Peyer's patch (tissue), 4 donors: ENCODE results near the gene ZNF724. TPM values are rescaled to one million over a fixed set of nuclear protein-coding genes. Genes with fewer than 3 reads are reported as not detected.

ENCODE experiments used
- DNase-seq, 3 donors: peaks; one replicate each; pipeline ENCODE4 v3.0.0-alpha.2; 2017 to 2019
- H3K27ac ChIP-seq, 4 donors: fragments of 200-600 bp; sonication (generic); one replicate each; pipeline ENCODE4 v1.5.1; 2016 to 2019
- H3K27me3 ChIP-seq, 2 donors: fragments of 200-600 bp; sonication (generic); one replicate each; pipeline ENCODE4 v1.5.1; 2019
- H3K36me3 ChIP-seq, 3 donors: fragments of 200-600 bp; sonication (generic); one replicate each; pipeline ENCODE4 v1.5.1; 2016 to 2019
- H3K4me1 ChIP-seq, 4 donors: fragments of 200-600 bp; sonication (generic); one replicate each; pipeline ENCODE4 v1.5.1; 2016 to 2019
- H3K4me3 ChIP-seq, 4 donors: fragments of 200-600 bp; sonication (generic); 1 replicate in 3 of 4; 2 replicates in 1 of 4; pipeline ENCODE4 v1.5.1; 2016 to 2019; ENCODE audit warnings: mild to moderate bottlenecking in 1 of 4
- H3K9me3 ChIP-seq, 4 donors: fragments of 200-600 bp; sonication (generic); one replicate each; pipeline ENCODE4 v1.5.1; 2016 to 2019; ENCODE audit warnings: mild to moderate bottlenecking in 1 of 4
- POLR2A ChIP-seq, 2 donors: fragments of 450-650 bp; IDR thresholded peaks; one replicate each; pipeline ENCODE4 v1.5.1; 2017; ENCODE audit warnings: antibody characterized with exemption in 2 of 2, mild to moderate bottlenecking in 2 of 2, moderate library complexity in 2 of 2
- total RNA-seq, 4 donors: library from RNA; depleted of rRNA; stranded (reverse); fragments of >200 nt; gene quantifications; one replicate each; pipeline ENCODE4 v1.1.0, GENCODE V29; 2016
- TF ChIP-seq, protein P1 (sequence below), 6 experiments: fragments of 450-650 bp in 4 of 6; fragments of 200-600 bp in 2 of 6; sonication (generic) in 1 of 6; IDR thresholded peaks; one replicate each; pipeline ENCODE4 v1.5.1; 2017 to 2019; ENCODE audit warnings: antibody characterized with exemption in 6 of 6, mild to moderate bottlenecking in 3 of 6, moderate library complexity in 1 of 6

Gene ZNF724
- total RNA-seq, 4 donors from 2014 or later: 0.85 to 19.8 (median 3.2) TPM

DNA sequence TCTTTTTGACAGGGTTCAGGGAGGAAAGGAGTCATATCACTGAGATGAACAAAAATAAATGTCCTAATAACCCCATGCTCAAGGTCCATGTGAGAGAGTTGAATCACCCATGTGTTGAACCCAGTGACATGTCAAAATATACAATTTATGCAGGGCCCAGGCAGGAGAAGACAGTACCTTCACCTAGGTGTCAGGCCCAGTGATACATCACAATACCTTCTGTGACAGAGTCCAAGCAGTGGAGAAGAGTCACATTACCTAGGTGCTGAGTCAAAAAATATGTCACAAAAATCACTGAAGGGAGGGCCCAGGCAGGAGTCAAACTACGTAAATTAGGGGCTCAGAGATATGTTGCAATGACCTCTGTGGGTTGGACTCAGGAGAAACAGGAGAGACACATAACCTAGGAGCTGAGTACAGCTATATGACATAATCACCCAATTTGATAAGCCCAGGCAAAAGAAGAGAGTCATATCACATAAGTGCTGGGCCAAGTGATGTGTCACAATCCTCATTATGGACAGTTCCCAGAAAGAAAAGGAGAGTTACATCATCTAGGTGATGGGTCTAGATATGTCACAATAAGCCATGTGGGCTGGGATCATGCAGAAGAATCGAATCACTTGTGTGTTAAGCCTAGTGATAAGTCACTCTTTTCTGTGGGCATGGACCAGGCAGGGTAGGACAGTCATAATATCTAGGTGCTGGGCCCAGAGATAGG, 13.8 kb upstream of the ZNF724 start:
- no peak for DNase-seq
- Histone ChIP-seq H3K4me1 (no peaks in the 10 kb centered on the region), H3K36me3 (peaks cover 0 to 46% (median 0%) of the 10 kb centered on the region in 3 donors), H3K9me3 (no peaks in the 10 kb centered on the region), H3K4me3 (no peak overlapping the region), H3K27me3 (no peaks in the 10 kb centered on the region), H3K27ac (no peak overlapping the region)
- TF ChIP-seq, protein P1, sequence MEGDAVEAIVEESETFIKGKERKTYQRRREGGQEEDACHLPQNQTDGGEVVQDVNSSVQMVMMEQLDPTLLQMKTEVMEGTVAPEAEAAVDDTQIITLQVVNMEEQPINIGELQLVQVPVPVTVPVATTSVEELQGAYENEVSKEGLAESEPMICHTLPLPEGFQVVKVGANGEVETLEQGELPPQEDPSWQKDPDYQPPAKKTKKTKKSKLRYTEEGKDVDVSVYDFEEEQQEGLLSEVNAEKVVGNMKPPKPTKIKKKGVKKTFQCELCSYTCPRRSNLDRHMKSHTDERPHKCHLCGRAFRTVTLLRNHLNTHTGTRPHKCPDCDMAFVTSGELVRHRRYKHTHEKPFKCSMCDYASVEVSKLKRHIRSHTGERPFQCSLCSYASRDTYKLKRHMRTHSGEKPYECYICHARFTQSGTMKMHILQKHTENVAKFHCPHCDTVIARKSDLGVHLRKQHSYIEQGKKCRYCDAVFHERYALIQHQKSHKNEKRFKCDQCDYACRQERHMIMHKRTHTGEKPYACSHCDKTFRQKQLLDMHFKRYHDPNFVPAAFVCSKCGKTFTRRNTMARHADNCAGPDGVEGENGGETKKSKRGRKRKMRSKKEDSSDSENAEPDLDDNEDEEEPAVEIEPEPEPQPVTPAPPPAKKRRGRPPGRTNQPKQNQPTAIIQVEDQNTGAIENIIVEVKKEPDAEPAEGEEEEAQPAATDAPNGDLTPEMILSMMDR (IDR thresholded peaks at IDR 0.05): no peak
- no peak for TF ChIP-seq POLR2A (IDR thresholded peaks at IDR 0.05)

DNA sequence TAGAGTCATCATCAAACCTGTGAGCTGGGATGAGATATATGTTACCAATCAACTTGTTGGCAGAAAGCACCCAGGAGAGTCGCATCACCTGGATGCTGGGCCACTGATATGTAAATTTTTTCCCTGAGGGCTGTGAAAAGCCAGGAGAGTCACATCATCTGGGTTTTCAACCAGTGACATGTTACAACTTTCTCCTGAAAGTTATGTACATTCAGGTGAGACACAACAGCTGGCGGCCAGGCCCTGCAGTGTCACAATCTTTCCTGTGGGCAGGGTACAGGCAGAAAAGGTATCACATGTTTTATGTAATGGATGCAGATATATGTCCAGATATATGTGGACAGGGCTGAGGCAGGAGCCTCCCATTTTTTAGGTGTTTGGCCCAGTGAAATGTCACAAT, 13.2 kb upstream of the ZNF724 start:
- Histone ChIP-seq H3K27me3 (no peaks in the 10 kb centered on the region), H3K4me3 (no peak overlapping the region), H3K9me3 (no peaks in the 10 kb centered on the region), H3K36me3 (peaks cover 0 to 42% (median 0%) of the 10 kb centered on the region in 3 donors), H3K4me1 (no peaks in the 10 kb centered on the region), H3K27ac (no peak overlapping the region)
- no peak for DNase-seq
- TF ChIP-seq, protein P1 (IDR thresholded peaks at IDR 0.05): no peak
- no peak for TF ChIP-seq POLR2A (IDR thresholded peaks at IDR 0.05)

DNA sequence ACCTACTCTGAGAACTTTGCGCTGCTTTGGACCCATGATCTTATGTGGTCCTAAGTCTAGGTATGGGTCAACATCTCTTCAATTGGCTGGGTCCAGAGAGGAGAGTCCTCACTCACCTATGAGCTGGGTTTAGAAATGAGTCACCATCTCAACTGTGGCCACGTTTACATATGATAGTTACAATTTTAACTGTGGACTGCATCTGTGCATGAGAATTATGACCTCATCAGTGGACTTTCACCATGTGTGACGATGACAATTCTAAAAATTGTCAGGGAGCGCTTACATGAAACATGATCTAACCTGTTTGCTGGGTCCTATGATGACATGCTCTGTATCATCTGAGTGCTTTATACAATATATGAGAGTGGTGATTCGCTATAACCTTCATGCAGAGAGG, 12.7 kb upstream of the ZNF724 start:
- no peak for TF ChIP-seq POLR2A (IDR thresholded peaks at IDR 0.05)
- TF ChIP-seq, protein P1 (IDR thresholded peaks at IDR 0.05): no peak
- Histone ChIP-seq H3K4me3 (no peak overlapping the region), H3K27ac (no peak overlapping the region), H3K9me3 (no peaks in the 10 kb centered on the region), H3K27me3 (no peaks in the 10 kb centered on the region), H3K4me1 (no peaks in the 10 kb centered on the region), H3K36me3 (peaks cover 0 to 38% (median 0%) of the 10 kb centered on the region in 3 donors)
- no peak for DNase-seq

DNA sequence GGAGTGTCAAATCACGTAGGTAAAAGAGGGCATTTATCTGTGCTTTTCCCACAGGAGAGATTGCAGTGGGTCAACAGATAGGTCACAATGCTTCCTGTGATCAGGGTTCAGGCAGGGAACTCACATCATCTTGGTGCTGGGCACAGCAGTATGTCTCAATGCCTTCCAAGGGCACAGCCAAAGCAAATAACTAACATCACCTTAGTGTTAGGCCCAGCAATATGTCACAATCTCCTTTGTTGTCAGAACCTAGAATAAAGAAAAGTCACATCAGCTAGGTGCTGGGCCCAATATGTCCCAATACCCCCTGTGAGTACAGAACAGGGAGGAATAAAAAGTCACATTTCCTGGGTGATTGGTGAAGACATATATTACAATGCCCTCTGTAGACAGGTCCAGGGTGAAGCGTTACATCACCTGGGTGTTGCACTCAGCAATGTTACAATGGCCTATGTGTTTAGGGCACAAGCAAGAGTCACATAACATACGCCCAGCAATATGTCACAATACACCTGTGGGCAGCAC, 11.4 kb upstream of the ZNF724 start:
- H3K9me3 ChIP-seq: no peaks in the 10 kb centered on the region
- H3K36me3 ChIP-seq: peaks cover 0 to 24% (median 0%) of the 10 kb centered on the region in 3 donors
- H3K4me3 ChIP-seq: no peak overlapping the region
- no peak for DNase-seq
- no peaks in the 10 kb centered on the region for H3K27me3 ChIP-seq
- H3K4me1 ChIP-seq: no peaks in the 10 kb centered on the region
- H3K27ac ChIP-seq: no peak overlapping the region
- TF ChIP-seq POLR2A (IDR thresholded peaks at IDR 0.05): no peak
- TF ChIP-seq, protein P1 (IDR thresholded peaks at IDR 0.05): no peak

DNA sequence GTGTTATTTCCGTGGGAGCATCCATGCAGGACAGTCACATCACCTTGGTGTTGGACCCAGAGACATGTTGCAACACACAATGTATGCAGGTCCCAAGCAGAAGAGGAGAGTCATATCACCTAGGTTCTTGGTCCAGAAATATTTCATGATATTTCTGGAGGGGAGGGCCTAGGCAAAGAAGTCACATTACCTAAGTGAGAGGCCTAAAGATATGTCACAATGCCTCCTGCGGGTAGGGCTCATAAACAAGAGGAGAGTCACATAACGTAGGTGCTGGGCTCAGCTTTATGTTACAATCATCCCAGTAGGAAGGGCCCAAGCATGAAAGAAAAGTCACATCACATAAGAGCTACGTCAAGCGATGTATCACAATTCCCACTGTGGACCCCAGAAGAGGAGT, 10.8 kb upstream of the ZNF724 start:
- TF ChIP-seq, protein P1 (IDR thresholded peaks at IDR 0.05): no peak
- no peak for TF ChIP-seq POLR2A (IDR thresholded peaks at IDR 0.05)
- peaks cover 0 to 24% (median 0%) of the 10 kb centered on the region in 3 donors for H3K36me3 ChIP-seq

More for the DNA sequence above, 10.8 kb upstream of the ZNF724 start:
- Histone ChIP-seq H3K27ac (no peak overlapping the region), H3K27me3 (no peaks in the 10 kb centered on the region), H3K4me1 (no peaks in the 10 kb centered on the region), H3K9me3 (no peaks in the 10 kb centered on the region), H3K4me3 (no peak overlapping the region)
- no peak for DNase-seq
